ELF-1 (cell line): ENCODE measurements around the gene AKAP1.

Experiments
- DNase-seq: peaks from one replicate; pipeline ENCODE4 v3.0.0-alpha.2; 2016; ENCODE audit warnings: low read depth, low spot score

The AKAP1 gene

GRCh38 chr17:57164814-57165213, 79.8 kb downstream of the AKAP1 start:
- peak; percentile 69 for DNase-seq

- DNase-seq = no peak
Observed at GRCh38 chr17:57165754-57166153, 80.7 kb downstream of the AKAP1 start.

- DNase-seq = peak; percentile 81
Observed at GRCh38 chr17:57166803-57167202, 81.8 kb downstream of the AKAP1 start.

- no peak for DNase-seq
Observed at GRCh38 chr17:57168695-57169094, 83.6 kb downstream of the AKAP1 start.

- no peak for DNase-seq
Observed at GRCh38 chr17:57170866-57171265, 85.8 kb downstream of the AKAP1 start.
